Uterus (tissue), 4 donors: ENCODE data around the gene ECM2. TPM values are rescaled to one million over a fixed set of nuclear protein-coding genes. Genes with fewer than 3 reads are reported as not detected.

ENCODE experiments used
- DNase-seq, 2 donors: peaks; one replicate each; pipeline ENCODE4 v3.0.0-alpha.2; 2019 to 2020
- H3K27ac ChIP-seq, 2 donors: fragments of 200-600 bp; sonication (generic); 1 replicate in 1 of 2; 2 replicates in 1 of 2; pipeline ENCODE4 v1.5.1; 2016 to 2018
- H3K27me3 ChIP-seq, 2 donors: fragments of 200-600 bp; sonication (generic); one replicate each; pipeline ENCODE4 v1.5.1; 2018 to 2019; ENCODE audit warnings: control low read depth in 1 of 2
- H3K36me3 ChIP-seq, 2 donors: fragments of 200-600 bp; sonication (generic); one replicate each; pipeline ENCODE4 v1.5.1; 2019; ENCODE audit warnings: control low read depth in 1 of 2
- H3K4me1 ChIP-seq, 2 donors: fragments of 200-600 bp; sonication (generic); one replicate each; pipeline ENCODE4 v1.5.1; 2018 to 2019; ENCODE audit warnings: control low read depth in 1 of 2
- H3K4me3 ChIP-seq, 2 donors: fragments of 200-600 bp; sonication (generic); 1 replicate in 1 of 2; 2 replicates in 1 of 2; pipeline ENCODE4 v1.5.1; 2018 to 2019; ENCODE audit warnings: mild to moderate bottlenecking in 1 of 2
- H3K9me3 ChIP-seq, 2 donors: fragments of 200-600 bp; sonication (generic); one replicate each; pipeline ENCODE4 v1.5.1; 2019; ENCODE audit warnings: control low read depth in 1 of 2
- CTCF ChIP-seq, 4 experiments: fragments of 200-600 bp in 2 of 4; fragments of 450-650 bp in 2 of 4; sonication (generic) in 2 of 4; IDR thresholded peaks; one replicate each; pipeline ENCODE4 v1.5.1; 2016 to 2019; ENCODE audit warnings: antibody characterized with exemption in 4 of 4, mild to moderate bottlenecking in 2 of 4, moderate library complexity in 1 of 4
- POLR2A ChIP-seq, 2 donors: fragments of 450-650 bp; IDR thresholded peaks; one replicate each; pipeline ENCODE4 v1.6.1; 2016; ENCODE audit warnings: antibody characterized with exemption in 2 of 2, mild to moderate bottlenecking in 1 of 2, moderate library complexity in 1 of 2
- intact Hi-C: fragments of 100-400 bp; cut with DNase I; formaldehyde crosslinking; loops from one replicate; pipeline ENCODE4 v1.15.1; 2023; ENCODE audit warnings: low total_unique reads
- total RNA-seq, 4 donors: library from RNA; depleted of rRNA in 3 of 4; stranded (reverse); fragments of >200 nt in 3 of 4; gene quantifications; one replicate each; pipeline versions ENCODE4 v1.1.0 to v1.2.4, GENCODE V29; 2014 to 2023
- donor health status: DM: yes; HTN: yes; CAD: no.

The ECM2 gene
- total RNA-seq, 4 donors from 2014 or later, result 21.8 to 34.0 (median 27.7) TPM

- Histone ChIP-seq H3K4me1 (no peaks in the 10 kb centered on the region), H3K9me3 (no peaks in the 10 kb centered on the region), H3K27me3 (no peaks in the 10 kb centered on the region), H3K4me3 (no peak overlapping the region), H3K36me3 (no peaks in the 10 kb centered on the region), H3K27ac (peak overlapping the region in 1 of 2 donors; percentile 34)
- TF ChIP-seq POLR2A (IDR thresholded peaks at IDR 0.05), result no peak
- TF ChIP-seq CTCF (IDR thresholded peaks at IDR 0.05), result no peak
- DNase-seq, result no peak
- intact Hi-C loops, result no loop called here
Measured at GRCh38 chr9:92527832-92528521, 7.8 kb downstream of the ECM2 start.

GRCh38 chr9:92527291-92527828 is 8.4 kb downstream of the ECM2 start:
- H3K36me3 ChIP-seq, result no peaks in the 10 kb centered on the region
- no peak for DNase-seq
- H3K4me3 ChIP-seq, result no peak overlapping the region
- no peak overlapping the region for H3K27ac ChIP-seq
- no peaks in the 10 kb centered on the region for H3K4me1 ChIP-seq
- intact Hi-C loops, result no loop called here
- H3K9me3 ChIP-seq, result no peaks in the 10 kb centered on the region
- TF ChIP-seq POLR2A (IDR thresholded peaks at IDR 0.05) (no peak), CTCF (IDR thresholded peaks at IDR 0.05) (no peak)
- H3K27me3 ChIP-seq, result no peaks in the 10 kb centered on the region

- no peak for TF ChIP-seq CTCF (IDR thresholded peaks at IDR 0.05)
- Histone ChIP-seq H3K4me3 (no peak overlapping the region), H3K9me3 (no peaks in the 10 kb centered on the region), H3K27me3 (no peaks in the 10 kb centered on the region), H3K27ac (no peak overlapping the region), H3K36me3 (no peaks in the 10 kb centered on the region), H3K4me1 (no peaks in the 10 kb centered on the region)
- DNase-seq, result no peak
- intact Hi-C loops, result no loop called here
Measured at GRCh38 chr9:92525306-92525705, 10.5 kb downstream of the ECM2 start.

GRCh38 chr9:92524881-92525280 is 10.9 kb downstream of the ECM2 start:
- intact Hi-C loops, result no loop called here
- Histone ChIP-seq H3K9me3 (no peaks in the 10 kb centered on the region), H3K36me3 (no peaks in the 10 kb centered on the region), H3K27me3 (no peaks in the 10 kb centered on the region), H3K27ac (no peak overlapping the region), H3K4me3 (no peak overlapping the region), H3K4me1 (no peaks in the 10 kb centered on the region)
- no peak for DNase-seq
- no peak for TF ChIP-seq POLR2A (IDR thresholded peaks at IDR 0.05)
- TF ChIP-seq CTCF (IDR thresholded peaks at IDR 0.05), result no peak

GRCh38 chr9:92522983-92523970 is 12.5 kb downstream of the ECM2 start:
- Histone ChIP-seq H3K9me3 (no peaks in the 10 kb centered on the region), H3K27me3 (no peaks in the 10 kb centered on the region), H3K4me3 (no peak overlapping the region), H3K27ac (no peak overlapping the region), H3K36me3 (no peaks in the 10 kb centered on the region), H3K4me1 (no peaks in the 10 kb centered on the region)
- DNase-seq, result no peak
- TF ChIP-seq POLR2A (IDR thresholded peaks at IDR 0.05) (no peak), CTCF (IDR thresholded peaks at IDR 0.05) (no peak)
- intact Hi-C loops, result no loop called here
